Prostate gland (tissue), 2 donors: ENCODE measurements around the gene RBM27. TPM values are rescaled to one million over a fixed set of nuclear protein-coding genes. Genes with fewer than 3 reads are reported as not detected.
"Not testable (repeated sequence)": the region's sequence is repeated elsewhere in the genome, so short reads cannot be mapped to it uniquely, and the experiment has no call there.

Experiments
- DNase-seq: peaks from one replicate; pipeline ENCODE4 v3.0.0-alpha.2; 2019; ENCODE audit warnings: low spot score
- H3K27ac ChIP-seq, 2 donors: fragments of 200-600 bp; sonication (generic); 2 replicates each; pipeline ENCODE4 v1.5.1; 2017 to 2019
- H3K27me3 ChIP-seq: fragments of 200-600 bp; sonication (generic); replicated peaks from 2 replicates; pipeline ENCODE4 v1.5.1; 2019; ENCODE audit not compliant: insufficient read depth
- H3K36me3 ChIP-seq, 2 donors: fragments of 200-600 bp; sonication (generic); 1 replicate in 1 of 2; 2 replicates in 1 of 2; pipeline versions ENCODE4 v1.5.1 to v1.8.1; 2017 to 2019
- H3K4me1 ChIP-seq: fragments of 200-600 bp; sonication (generic); replicated peaks from 2 replicates; pipeline ENCODE4 v1.5.1; 2019
- H3K4me3 ChIP-seq, 2 donors: fragments of 200-600 bp; sonication (generic); 2 replicates each; pipeline ENCODE4 v1.5.1; 2017 to 2019
- H3K9me3 ChIP-seq: fragments of 200-600 bp; sonication (generic); 2 replicates; pipeline ENCODE4 v1.5.1; 2017
- POLR2A ChIP-seq: fragments of 450-650 bp; IDR thresholded peaks from one replicate; pipeline ENCODE4 v1.6.1; 2016; ENCODE audit warnings: antibody characterized with exemption, mild to moderate bottlenecking
- POLR2AphosphoS5 ChIP-seq: sonication (generic); formaldehyde crosslinking; IDR thresholded peaks from one replicate; pipeline ENCODE4 v1.6.1; 2017; ENCODE audit warnings: antibody characterized with exemption
- WGBS: methylation state at CpG from one replicate; pipeline ENCODE4 v1.1.5; 2018; 5-methylcytosine and 5-hydroxymethylcytosine counted together
- intact Hi-C: fragments of 100-400 bp; cut with DNase I; formaldehyde crosslinking; loops from one replicate; pipeline ENCODE4 v1.14.2; 2022
- total RNA-seq, 2 donors: library from RNA; depleted of rRNA; stranded (reverse); fragments of >200 nt; gene quantifications; one replicate each; pipeline ENCODE4 v1.1.0, GENCODE V29; 2016
- TF ChIP-seq, protein P1 (sequence below), 4 experiments: fragments of 200-600 bp in 2 of 4; fragments of 450-650 bp in 2 of 4; sonication (generic) in 2 of 4; IDR thresholded peaks; 1 replicate in 3 of 4; 2 replicates in 1 of 4; pipeline ENCODE4 v1.5.1; 2016 to 2019; ENCODE audit warnings: antibody characterized with exemption in 4 of 4, mild to moderate bottlenecking in 2 of 4, moderate library complexity in 2 of 4

RBM27 gene
- total RNA-seq, 2 donors from 2014 or later: 20.9 to 58.9 TPM

DNA sequence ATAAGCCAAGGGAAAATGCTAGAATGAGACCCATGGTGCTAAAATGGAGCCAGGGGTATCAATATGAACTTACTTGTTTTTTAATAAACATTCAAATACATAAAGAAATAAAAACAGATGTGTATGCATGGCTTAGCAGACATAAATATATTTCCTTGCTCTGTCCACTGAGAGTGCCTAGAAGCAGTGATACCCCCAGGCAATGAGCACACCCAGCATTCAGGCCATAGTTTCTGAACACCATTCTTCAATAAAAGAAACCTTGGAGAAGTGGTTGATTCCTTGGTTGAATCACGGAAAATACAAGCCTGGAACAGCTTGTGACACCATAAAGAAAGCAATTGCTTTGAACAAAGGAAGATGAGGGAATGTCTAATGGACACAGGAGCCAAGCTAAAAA is 37.5 kb upstream of the RBM27 start:
- Histone ChIP-seq H3K27me3 (no peaks in the 10 kb centered on the region), H3K4me3 (no peak overlapping the region), H3K36me3 (no peaks in the 10 kb centered on the region), H3K27ac (no peak overlapping the region), H3K9me3 (no peaks in the 10 kb centered on the region), H3K4me1 (no peaks in the 10 kb centered on the region)
- intact Hi-C loops: no loop called here
- WGBS: 57% methylated on average over 1 of the region's 1 CpG
- TF ChIP-seq POLR2AphosphoS5 (no peak), POLR2A (no peak)
- TF ChIP-seq, protein P1, sequence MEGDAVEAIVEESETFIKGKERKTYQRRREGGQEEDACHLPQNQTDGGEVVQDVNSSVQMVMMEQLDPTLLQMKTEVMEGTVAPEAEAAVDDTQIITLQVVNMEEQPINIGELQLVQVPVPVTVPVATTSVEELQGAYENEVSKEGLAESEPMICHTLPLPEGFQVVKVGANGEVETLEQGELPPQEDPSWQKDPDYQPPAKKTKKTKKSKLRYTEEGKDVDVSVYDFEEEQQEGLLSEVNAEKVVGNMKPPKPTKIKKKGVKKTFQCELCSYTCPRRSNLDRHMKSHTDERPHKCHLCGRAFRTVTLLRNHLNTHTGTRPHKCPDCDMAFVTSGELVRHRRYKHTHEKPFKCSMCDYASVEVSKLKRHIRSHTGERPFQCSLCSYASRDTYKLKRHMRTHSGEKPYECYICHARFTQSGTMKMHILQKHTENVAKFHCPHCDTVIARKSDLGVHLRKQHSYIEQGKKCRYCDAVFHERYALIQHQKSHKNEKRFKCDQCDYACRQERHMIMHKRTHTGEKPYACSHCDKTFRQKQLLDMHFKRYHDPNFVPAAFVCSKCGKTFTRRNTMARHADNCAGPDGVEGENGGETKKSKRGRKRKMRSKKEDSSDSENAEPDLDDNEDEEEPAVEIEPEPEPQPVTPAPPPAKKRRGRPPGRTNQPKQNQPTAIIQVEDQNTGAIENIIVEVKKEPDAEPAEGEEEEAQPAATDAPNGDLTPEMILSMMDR (IDR thresholded peaks at IDR 0.05): no peak
- no peak for DNase-seq

DNA sequence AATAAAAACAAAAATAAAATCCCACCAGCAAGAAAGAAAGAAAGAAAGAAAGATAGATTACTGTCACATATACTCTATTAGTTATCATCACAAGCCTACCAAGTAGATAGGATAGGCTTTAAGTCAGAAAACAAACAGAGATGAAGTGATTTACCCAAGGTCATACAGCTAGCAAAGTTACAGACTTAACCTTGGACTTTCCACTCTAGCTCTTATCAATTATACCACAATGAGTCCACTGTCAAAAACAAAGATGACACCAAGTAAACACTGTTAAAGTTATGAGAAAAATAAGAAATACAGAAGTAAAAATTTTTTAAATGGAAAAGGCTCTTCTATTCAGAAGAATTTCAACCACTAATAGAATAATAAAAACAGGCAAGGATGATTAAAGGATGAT is 34.3 kb upstream of the RBM27 start:
- Histone ChIP-seq H3K36me3 (no peaks in the 10 kb centered on the region), H3K4me3 (no peak overlapping the region), H3K27me3 (no peaks in the 10 kb centered on the region), H3K4me1 (no peaks in the 10 kb centered on the region), H3K27ac (no peak overlapping the region), H3K9me3 (no peaks in the 10 kb centered on the region)
- DNase-seq: no peak
- TF ChIP-seq, protein P1 (IDR thresholded peaks at IDR 0.05): no peak
- TF ChIP-seq POLR2AphosphoS5 (no peak), POLR2A (no peak)
- intact Hi-C loops: no loop called here

DNA sequence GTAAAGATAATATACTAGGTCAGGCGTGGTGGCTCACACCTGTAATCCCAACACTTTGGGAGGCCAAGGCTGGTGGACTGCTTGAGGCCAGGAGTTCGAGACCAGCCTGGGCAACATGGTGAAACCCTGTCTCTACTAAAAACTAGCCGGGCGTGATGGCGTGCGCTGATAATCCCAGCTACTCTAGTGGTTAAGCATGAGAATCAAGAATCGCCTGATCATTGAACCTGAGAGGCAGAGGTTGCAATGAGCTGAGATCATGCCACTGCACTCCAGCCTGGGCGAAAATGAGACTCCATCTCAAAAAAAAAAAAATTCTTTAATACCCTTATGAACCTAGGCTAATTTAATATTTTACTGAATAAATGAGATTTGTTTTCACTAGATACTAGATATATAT is 30.4 kb upstream of the RBM27 start:
- WGBS: 88% methylated on average over 8 of the region's 8 CpGs
- H3K27me3 ChIP-seq, intact Hi-C loops: not testable (repeated sequence)

DNA sequence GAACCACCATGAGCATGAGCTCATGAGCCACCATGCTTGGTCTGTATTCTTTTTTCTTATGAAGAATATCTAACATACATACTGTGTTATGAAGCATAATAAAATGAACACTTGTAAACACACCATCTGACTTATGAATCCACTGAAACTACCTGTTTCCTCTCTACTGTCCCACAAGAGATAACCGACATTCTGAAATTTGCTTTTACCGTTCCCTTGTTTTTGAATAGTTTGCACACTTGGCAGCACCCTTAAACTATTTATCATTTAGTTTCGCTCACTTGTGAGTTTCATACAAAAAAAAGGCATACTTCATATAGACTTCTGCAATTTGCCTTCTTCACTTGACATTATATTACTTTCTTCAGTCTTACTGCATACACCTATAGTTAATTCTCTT is 29.8 kb upstream of the RBM27 start:
- no peak for DNase-seq
- 93% methylated on average over 3 of the region's 3 CpGs for whole genome bisulfite sequencing
- TF ChIP-seq, protein P1 (IDR thresholded peaks at IDR 0.05): no peak
- TF ChIP-seq POLR2A (no peak), POLR2AphosphoS5 (no peak)
- intact Hi-C loops: no loop called here
- Histone ChIP-seq H3K27me3 (no peaks in the 10 kb centered on the region), H3K27ac (no peak overlapping the region), H3K36me3 (no peaks in the 10 kb centered on the region), H3K9me3 (no peaks in the 10 kb centered on the region), H3K4me1 (no peaks in the 10 kb centered on the region), H3K4me3 (no peak overlapping the region)

More for the DNA sequence above, 30.4 kb upstream of the RBM27 start:
- DNase-seq, H3K4me3 ChIP-seq, H3K27ac ChIP-seq, H3K9me3 ChIP-seq, H3K36me3 ChIP-seq, H3K4me1 ChIP-seq: not testable (repeated sequence)

DNA sequence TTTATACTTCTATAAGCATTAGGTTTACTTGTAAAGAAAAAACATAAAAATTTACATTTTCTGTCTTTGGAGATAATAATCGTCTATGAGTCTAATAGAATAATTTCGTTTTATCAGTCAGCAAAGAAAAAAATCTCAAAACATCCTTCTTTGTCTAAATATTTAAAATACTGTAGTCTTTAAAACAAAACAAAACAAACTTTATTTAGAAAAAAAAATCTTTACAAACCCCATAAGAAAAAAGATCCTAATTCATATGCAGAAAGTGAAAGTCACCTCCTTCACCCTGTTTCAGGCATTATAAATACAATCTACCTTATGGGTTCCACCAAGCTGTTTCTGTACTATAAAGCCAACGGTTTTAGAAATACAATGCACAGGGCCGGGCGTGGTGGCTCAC is 26.6 kb upstream of the RBM27 start:
- Histone ChIP-seq H3K27ac (no peak overlapping the region), H3K27me3 (no peaks in the 10 kb centered on the region), H3K9me3 (no peaks in the 10 kb centered on the region), H3K4me3 (no peak overlapping the region), H3K4me1 (no peaks in the 10 kb centered on the region), H3K36me3 (no peaks in the 10 kb centered on the region)
- DNase-seq: no peak
- whole genome bisulfite sequencing: 95% methylated on average over 5 of the region's 5 CpGs
- no peak for TF ChIP-seq POLR2A
- TF ChIP-seq, protein P1 (IDR thresholded peaks at IDR 0.05): no peak
- no peak for TF ChIP-seq POLR2AphosphoS5
- intact Hi-C loops: no loop called here
